DND-41 (cell line): Measurements from ENCODE around the gene TIMM22.

ENCODE experiments used
- ATAC-seq: fragments of 200-7000 bp; cut with Tn5 transposase; 3 replicates; pipeline ENCODE4 v1.9.1; 2021; ENCODE audit warnings: low read depth; ENCODE audit not compliant: insufficient read depth
- DNase-seq: peaks from one replicate; pipeline ENCODE4 v3.0.0-alpha.2; 2020
- H2AFZ ChIP-seq: 2 replicates; pipeline ENCODE4 v1.6.0; 2012; ENCODE audit warnings: low read depth, low read length
- H3K27ac ChIP-seq: 2 replicates; pipeline ENCODE4 v1.5.1; 2012; ENCODE audit warnings: low read length, inconsistent platforms
- H3K27me3 ChIP-seq: fragments of 200-600 bp; sonication (generic); 2 replicates; pipeline ENCODE4 v1.6.0; 2012; ENCODE audit warnings: low read length, mild to moderate bottlenecking, inconsistent platforms; ENCODE audit not compliant: insufficient read depth, poor library complexity
- H3K36me3 ChIP-seq: 2 replicates; pipeline ENCODE4 v1.5.1; 2012; ENCODE audit warnings: low read length, inconsistent platforms; ENCODE audit not compliant: insufficient read depth
- H3K4me1 ChIP-seq: 2 replicates; pipeline ENCODE4 v1.5.1; 2012; ENCODE audit warnings: mild to moderate bottlenecking, low read length; ENCODE audit not compliant: insufficient read depth
- H3K4me2 ChIP-seq: 2 replicates; pipeline ENCODE4 v1.6.0; 2012; ENCODE audit warnings: mild to moderate bottlenecking, moderate library complexity, low read length, inconsistent platforms; ENCODE audit not compliant: insufficient read depth
- H3K4me3 ChIP-seq, 2 experiments: fragments of 200-600 bp in 1 of 2; shearing (Covaris generic) in 1 of 2; 2 replicates each; pipeline ENCODE4 v1.5.1; 2012 to 2016; ENCODE audit warnings: inconsistent platforms in 2 of 2, low read length in 2 of 2, mild to moderate bottlenecking in 2 of 2, low read depth in 1 of 2, moderate library complexity in 1 of 2
- H3K79me2 ChIP-seq: 2 replicates; pipeline ENCODE4 v1.6.0; 2012; ENCODE audit warnings: low read length, inconsistent platforms; ENCODE audit not compliant: insufficient read depth
- H3K9ac ChIP-seq: 2 replicates; pipeline ENCODE4 v1.6.0; 2012; ENCODE audit warnings: low read depth, mild to moderate bottlenecking, inconsistent platforms, low read length, moderate library complexity
- H3K9me3 ChIP-seq: 2 replicates; pipeline ENCODE4 v1.5.1; 2012; ENCODE audit warnings: low read length, moderate library complexity, mild to moderate bottlenecking, inconsistent platforms; ENCODE audit not compliant: insufficient read depth, severe bottlenecking
- H4K20me1 ChIP-seq: 2 replicates; pipeline ENCODE4 v1.6.0; 2012; ENCODE audit warnings: low read length; ENCODE audit not compliant: insufficient read depth
- CTCF ChIP-seq: IDR thresholded peaks from 2 replicates; pipeline ENCODE4 v1.5.1; 2012; ENCODE audit warnings: borderline replicate concordance, low read length, moderate library complexity, mild to moderate bottlenecking; ENCODE audit not compliant: poor library complexity, severe bottlenecking; ENCODE audit errors: extremely low read depth
- EZH2 ChIP-seq: IDR thresholded peaks from 3 replicates; pipeline ENCODE4 v1.6.1; 2012; ENCODE audit warnings: borderline replicate concordance, low read depth, mild to moderate bottlenecking, moderate library complexity, low read length, inconsistent platforms; ENCODE audit not compliant: severe bottlenecking

Gene TIMM22

DNA sequence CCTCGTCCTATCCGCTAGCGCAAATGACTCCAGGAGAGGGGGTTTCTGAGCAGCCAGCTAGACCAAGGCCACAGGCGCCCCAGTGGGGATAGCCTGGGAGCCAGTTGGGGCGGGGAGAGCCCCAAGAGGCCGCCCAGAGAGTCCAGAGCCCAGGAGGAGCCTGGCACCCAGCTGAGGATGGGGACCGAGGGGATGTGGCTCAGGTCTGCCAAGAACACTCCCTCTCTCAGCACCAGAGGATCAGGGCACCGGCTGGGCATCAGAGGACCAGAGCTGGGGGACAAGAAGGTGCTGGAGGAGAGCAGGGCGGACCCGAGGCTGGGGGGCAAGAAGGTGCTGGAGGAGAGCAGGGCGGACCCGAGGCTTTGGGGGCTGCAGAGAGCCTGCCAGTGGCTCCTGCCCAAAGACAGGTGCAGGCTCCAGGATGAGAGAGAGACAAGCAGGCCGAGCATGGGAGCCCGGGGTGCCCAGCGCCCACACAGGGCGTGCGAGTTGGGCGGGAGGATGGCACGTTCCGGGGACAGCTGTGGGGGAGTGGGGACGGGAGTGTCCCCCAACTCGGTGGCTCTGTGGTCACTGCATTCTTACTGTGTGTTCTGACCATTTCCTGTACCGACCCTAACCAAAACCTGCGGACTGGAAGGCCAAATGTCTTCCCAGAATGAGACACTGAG, 39.4 kb downstream of the TIMM22 start:
- Histone ChIP-seq H4K20me1 (peaks cover 16% of the 10 kb centered on the region), H3K36me3 (no peaks in the 10 kb centered on the region), H3K79me2 (no peaks in the 10 kb centered on the region), H3K9ac (no peak overlapping the region), H3K27me3 (no peaks in the 10 kb centered on the region), H3K9me3 (no peaks in the 10 kb centered on the region), H3K4me3 (no peak overlapping the region), H2AFZ (no peak overlapping the region), H3K4me2 (no peak overlapping the region), H3K27ac (no peak overlapping the region), H3K4me1 (no peaks in the 10 kb centered on the region)
- TF ChIP-seq EZH2 = no peak
- no peak for TF ChIP-seq CTCF
- DNase-seq (no peak), ATAC-seq (no peak)

DNA sequence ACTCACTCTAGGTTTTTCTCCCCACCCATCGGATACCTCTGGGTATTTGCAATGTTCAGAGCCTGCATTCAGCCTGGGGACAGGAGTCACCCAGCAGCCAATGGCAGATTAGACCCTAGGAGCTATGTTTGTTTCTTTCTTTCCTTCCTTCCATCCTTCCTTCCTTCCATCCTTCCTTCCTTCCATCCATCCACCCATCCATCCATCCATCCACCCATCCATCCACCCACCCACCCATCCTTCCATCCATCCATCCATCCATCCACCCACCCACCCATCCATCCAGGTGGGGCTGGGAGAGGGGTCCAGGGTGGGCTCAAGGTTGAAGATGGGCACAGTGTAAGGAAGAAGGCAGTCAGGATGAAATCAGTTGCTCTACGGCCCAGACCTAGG, 39.9 kb downstream of the TIMM22 start:
- H4K20me1 ChIP-seq = peaks cover 16% of the 10 kb centered on the region
- no peak overlapping the region for H3K27ac ChIP-seq
- no peaks in the 10 kb centered on the region for H3K4me1 ChIP-seq
- ATAC-seq = no peak
- H3K4me2 ChIP-seq = no peak overlapping the region
- no peaks in the 10 kb centered on the region for H3K9me3 ChIP-seq
- TF ChIP-seq CTCF = no peak
- no peak for TF ChIP-seq EZH2
- no peak for DNase-seq
- H3K36me3 ChIP-seq = no peaks in the 10 kb centered on the region
- no peaks in the 10 kb centered on the region for H3K27me3 ChIP-seq
- no peak overlapping the region for H3K9ac ChIP-seq
- no peak overlapping the region for H3K4me3 ChIP-seq
- no peak overlapping the region for H2AFZ ChIP-seq
- no peaks in the 10 kb centered on the region for H3K79me2 ChIP-seq

- Histone ChIP-seq H3K9ac (no peak overlapping the region), H3K36me3 (no peaks in the 10 kb centered on the region; the same call in 1 of the 2 replicates), H3K79me2 (no peaks in the 10 kb centered on the region), H3K27me3 (no peaks in the 10 kb centered on the region), H3K4me3 (no peak overlapping the region), H3K4me2 (no peak overlapping the region), H2AFZ (no peak overlapping the region), H4K20me1 (peaks cover 18% of the 10 kb centered on the region), H3K4me1 (no peaks in the 10 kb centered on the region), H3K9me3 (no peaks in the 10 kb centered on the region), H3K27ac (no peak overlapping the region)
- ATAC-seq (no peak), DNase-seq (no peak)
- no peak for TF ChIP-seq EZH2
- TF ChIP-seq CTCF = no peak
Observed at GRCh38 chr17:1037238-1037879, 40.4 kb downstream of the TIMM22 start.
